Right atrium auricular region (tissue), 2 donors: ENCODE data around the gene SMIM29. TPM values are rescaled to one million over a fixed set of nuclear protein-coding genes. Genes with fewer than 3 reads are reported as not detected.
"Not testable (repeated sequence)": the region's sequence is repeated elsewhere in the genome, so short reads cannot be mapped to it uniquely, and the experiment has no call there.

Source experiments
- DNase-seq: peaks from one replicate; pipeline ENCODE4 v3.0.0-alpha.2; 2019; ENCODE audit warnings: low spot score
- H3K27ac ChIP-seq, 2 donors: fragments of 200-600 bp; sonication (generic); 1 replicate in 1 of 2; 2 replicates in 1 of 2; pipeline ENCODE4 v1.5.1; 2016 to 2019
- H3K27me3 ChIP-seq, 2 donors: fragments of 200-600 bp; sonication (generic); one replicate each; pipeline versions ENCODE4 v1.5.1 to v1.6.0; 2017 to 2019
- H3K36me3 ChIP-seq: fragments of 200-600 bp; sonication (generic); one replicate; pipeline ENCODE4 v1.5.1; 2016
- H3K4me1 ChIP-seq, 2 donors: fragments of 200-600 bp; sonication (generic); one replicate each; pipeline versions ENCODE4 v1.5.1 to v1.6.0; 2017 to 2019
- H3K4me3 ChIP-seq, 2 donors: fragments of 200-600 bp; sonication (generic); 1 replicate in 1 of 2; 2 replicates in 1 of 2; pipeline ENCODE4 v1.5.1; 2017 to 2019; ENCODE audit warnings: mild to moderate bottlenecking in 1 of 2, moderate library complexity in 1 of 2
- H3K9me3 ChIP-seq, 2 donors: fragments of 200-600 bp; sonication (generic); one replicate each; pipeline ENCODE4 v1.5.1; 2019
- CTCF ChIP-seq, 2 donors: fragments of 200-600 bp; sonication (generic); IDR thresholded peaks; one replicate each; pipeline ENCODE4 v1.5.1; 2019; ENCODE audit warnings: antibody characterized with exemption in 2 of 2
- total RNA-seq, 2 donors: library from RNA; depleted of rRNA; stranded (reverse); fragments of >200 nt; gene quantifications; one replicate each; pipeline ENCODE4 v1.1.0, GENCODE V29; 2016

The SMIM29 gene
- total RNA-seq, 2 donors from 2014 or later = 21.7 to 29.4 TPM

GRCh38 chr6:34246563-34247391, 2.0 kb downstream of the SMIM29 start:
- peak in 1 of 2 donors; percentile 61 for TF ChIP-seq CTCF (IDR thresholded peaks at IDR 0.05)
- no peak for DNase-seq
- Histone ChIP-seq H3K36me3 (no peaks in the 10 kb centered on the region), H3K9me3 (no peaks in the 10 kb centered on the region), H3K27ac (peak overlapping the region in 1 of 2 donors; percentile 95), H3K4me1 (peaks cover 0 to 43% of the 10 kb centered on the region in 2 donors), H3K4me3 (no peak overlapping the region), H3K27me3 (no peaks in the 10 kb centered on the region)

DNA sequence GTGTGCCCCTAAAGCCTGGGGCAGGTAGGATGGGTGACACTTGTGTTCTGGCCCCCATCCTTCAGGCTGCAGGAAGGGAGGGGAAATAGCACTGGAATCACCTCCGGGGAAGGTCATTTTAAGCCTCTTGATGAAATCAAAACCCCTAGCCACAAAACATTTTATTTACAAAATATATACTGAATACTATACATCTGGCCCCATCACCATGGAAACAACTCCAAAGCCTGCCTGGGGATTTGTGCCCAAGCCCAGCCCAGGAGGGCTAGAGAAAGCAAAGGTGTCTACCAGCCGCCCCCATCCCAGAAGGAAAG, 2.6 kb downstream of the SMIM29 start:
- DNase-seq = no peak
- no peak for TF ChIP-seq CTCF (IDR thresholded peaks at IDR 0.05)
- no peaks in the 10 kb centered on the region for H3K27me3 ChIP-seq
- H3K9me3 ChIP-seq = no peaks in the 10 kb centered on the region
- H3K36me3 ChIP-seq = no peaks in the 10 kb centered on the region
- no peak overlapping the region for H3K27ac ChIP-seq
- H3K4me3 ChIP-seq = no peak overlapping the region
- H3K4me1 ChIP-seq = peaks cover 0 to 43% of the 10 kb centered on the region in 2 donors

GRCh38 chr6:34245761-34246140, 3.1 kb downstream of the SMIM29 start:
- H3K4me1 ChIP-seq = peaks cover 0 to 43% of the 10 kb centered on the region in 2 donors
- not testable (repeated sequence) for H3K9me3 ChIP-seq, DNase-seq, H3K36me3 ChIP-seq, H3K27ac ChIP-seq, H3K4me3 ChIP-seq, H3K27me3 ChIP-seq

GRCh38 chr6:34245032-34245760, 3.6 kb downstream of the SMIM29 start:
- peaks cover 0 to 42% of the 10 kb centered on the region in 2 donors for H3K4me1 ChIP-seq

DNA sequence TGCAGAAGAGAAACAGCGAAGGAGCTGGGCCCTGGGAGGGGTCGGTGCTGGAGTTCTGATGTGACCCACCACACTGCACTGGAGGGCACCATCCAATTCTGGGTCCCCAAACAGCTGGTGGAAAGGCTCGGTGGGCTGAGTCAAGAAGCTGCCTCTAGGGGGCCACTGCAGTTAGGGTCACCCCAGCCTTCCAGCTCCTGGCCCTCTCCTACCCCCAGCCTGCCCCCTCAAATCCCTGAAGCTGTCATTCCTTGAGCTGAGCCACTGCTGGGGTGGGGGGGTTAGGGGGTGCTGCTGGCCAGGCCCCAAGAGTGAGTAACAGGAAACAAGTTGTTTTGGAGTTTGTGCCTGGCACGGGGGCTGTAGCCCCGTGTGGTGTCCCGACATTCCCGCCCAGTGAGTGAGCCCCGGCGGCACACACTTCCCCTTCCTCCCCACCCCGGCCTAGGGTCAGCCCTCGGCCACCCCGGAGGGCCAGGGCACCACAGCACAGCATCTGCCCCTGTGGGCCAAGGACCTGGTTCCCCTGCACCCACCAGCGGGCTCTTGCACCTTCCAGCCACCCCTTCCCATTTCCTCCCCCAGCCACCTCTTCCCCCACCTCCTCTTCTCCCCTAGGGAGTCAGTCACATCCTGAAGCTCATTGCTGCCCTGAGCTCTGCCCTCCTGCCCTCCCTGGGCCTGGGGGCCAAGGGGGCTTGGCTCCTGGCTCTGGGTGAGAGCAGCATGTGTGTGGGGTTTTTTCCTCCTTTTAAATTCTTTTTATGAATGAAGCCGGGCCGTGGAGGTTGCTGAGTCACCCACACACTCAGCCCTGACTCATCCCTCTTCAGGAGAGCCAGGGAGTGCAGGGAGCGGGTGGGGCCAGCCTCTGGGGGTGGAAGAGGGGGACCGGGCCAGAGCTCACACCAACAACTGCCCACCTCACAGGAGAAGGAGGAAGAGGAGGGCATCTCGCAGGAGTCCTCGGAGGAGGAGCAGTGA, 4.6 kb downstream of the SMIM29 start:
- Histone ChIP-seq H3K27me3 (no peaks in the 10 kb centered on the region), H3K9me3 (no peaks in the 10 kb centered on the region), H3K36me3 (no peaks in the 10 kb centered on the region), H3K4me3 (peak overlapping the region in 1 of 2 donors; percentile 15), H3K27ac (peak overlapping the region; percentile 52 to 77), H3K4me1 (peaks cover 0 to 33% of the 10 kb centered on the region in 2 donors)
- TF ChIP-seq CTCF (IDR thresholded peaks at IDR 0.05) = peak in 1 of 2 donors; percentile 22
- DNase-seq = peak; percentile 88

More at GRCh38 chr6:34245032-34245760, 3.6 kb downstream of the SMIM29 start:
- H3K27me3 ChIP-seq, DNase-seq, H3K36me3 ChIP-seq, H3K9me3 ChIP-seq, H3K4me3 ChIP-seq: not testable (repeated sequence)
- H3K27ac ChIP-seq = peak overlapping the region in 1 of 2 donors; percentile 77

GRCh38 chr6:34243131-34243771, 5.6 kb downstream of the SMIM29 start:
- no peak overlapping the region for H3K4me3 ChIP-seq
- H3K36me3 ChIP-seq = no peaks in the 10 kb centered on the region
- peaks cover 0 to 35% of the 10 kb centered on the region in 2 donors for H3K4me1 ChIP-seq
- no peaks in the 10 kb centered on the region for H3K27me3 ChIP-seq
- TF ChIP-seq CTCF (IDR thresholded peaks at IDR 0.05) = no peak
- H3K27ac ChIP-seq = peak overlapping the region; percentile 52 to 77
- DNase-seq = no peak
- H3K9me3 ChIP-seq = no peaks in the 10 kb centered on the region
